ENCODE measurements around the gene TDRD10. TPM values are rescaled to one million over a fixed set of nuclear protein-coding genes. Genes with fewer than 3 reads are reported as not detected.

TDRD10 gene
- total RNA-seq, 1 donor from 2014 or later, result 1.0 TPM

DNA sequence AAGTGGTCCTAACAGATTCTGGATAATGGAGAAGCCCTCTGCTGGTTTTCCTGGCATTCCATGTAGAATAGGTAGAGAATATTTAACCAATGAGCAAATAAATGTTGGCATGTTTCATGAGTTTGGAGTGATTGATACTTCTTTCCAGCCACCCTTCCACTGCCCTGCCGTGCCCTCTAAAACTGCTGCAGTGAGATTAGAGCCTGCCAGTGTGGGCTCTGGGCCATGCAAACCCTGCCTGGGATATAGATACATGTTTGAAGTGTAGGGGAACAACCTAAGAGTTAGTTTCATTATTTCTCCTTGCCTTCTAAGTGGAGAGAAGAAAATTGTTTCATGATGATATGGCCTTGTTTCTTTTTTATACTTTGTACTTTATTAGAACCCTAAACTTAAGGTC, 46.0 kb downstream of the TDRD10 start:
- H3K4me1 ChIP-seq (ENCODE audit: control insufficient read depth in 3 of 3, insufficient read depth in 3 of 3, low read length in 3 of 3), result peaks cover 1 to 5% (median 1%) of the 10 kb centered on the region in 3 donors
- no peak overlapping the region for H3K27ac ChIP-seq (ENCODE audit: low read depth, low read length)
- H3K9ac ChIP-seq (ENCODE audit: low read depth in 1 of 3, low read length in 3 of 3), result no peak overlapping the region
- no peaks in the 10 kb centered on the region for H3K9me3 ChIP-seq (ENCODE audit: control insufficient read depth in 3 of 3, low read length in 3 of 3)
- peaks cover 0 to 11% (median 4%) of the 10 kb centered on the region in 3 donors for H3K27me3 ChIP-seq (ENCODE audit: control insufficient read depth in 3 of 3, insufficient read depth in 3 of 3, low read length in 3 of 3)
- peaks cover 40 to 43% (median 41%) of the 10 kb centered on the region in 3 donors for H3K36me3 ChIP-seq (ENCODE audit: control insufficient read depth in 3 of 3, insufficient read depth in 3 of 3, low read length in 3 of 3)
- H3K4me3 ChIP-seq (ENCODE audit: low read length in 3 of 3), result no peak overlapping the region

DNA sequence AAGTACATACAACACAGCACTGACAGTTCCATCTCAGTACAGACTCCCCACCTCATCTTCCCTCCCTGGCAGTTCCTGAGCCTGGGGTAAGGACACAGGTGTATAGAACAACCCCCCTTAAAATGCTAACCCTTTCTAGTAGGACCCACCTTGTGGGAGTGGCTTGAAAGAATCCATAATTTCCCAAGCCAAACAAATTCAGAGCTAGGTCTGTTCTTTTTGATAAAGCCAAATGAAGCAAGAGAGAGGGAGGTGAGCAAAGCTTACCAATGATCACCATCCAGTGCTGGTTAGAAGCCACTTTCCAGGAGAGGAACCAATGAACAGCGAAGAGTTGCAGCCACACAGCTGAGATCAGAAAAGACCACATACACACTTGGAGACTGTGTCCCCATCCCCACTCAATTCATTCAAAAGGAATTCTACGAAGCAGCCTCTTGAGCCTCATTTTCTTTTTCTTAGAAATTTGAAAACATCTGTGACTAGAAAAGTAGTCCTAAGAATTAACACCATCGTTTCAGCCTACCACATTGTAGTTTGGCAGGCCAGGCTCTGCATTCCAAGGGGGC, 47.3 kb downstream of the TDRD10 start:
- Histone ChIP-seq H3K27ac (ENCODE audit: low read depth, low read length) (no peak overlapping the region), H3K9me3 (ENCODE audit: control insufficient read depth in 3 of 3, low read length in 3 of 3) (no peaks in the 10 kb centered on the region), H3K27me3 (ENCODE audit: control insufficient read depth in 3 of 3, insufficient read depth in 3 of 3, low read length in 3 of 3) (peaks cover 0 to 5% (median 0%) of the 10 kb centered on the region in 3 donors), H3K9ac (ENCODE audit: low read depth in 1 of 3, low read length in 3 of 3) (no peak overlapping the region), H3K4me3 (ENCODE audit: low read length in 3 of 3) (no peak overlapping the region), H3K36me3 (ENCODE audit: control insufficient read depth in 3 of 3, insufficient read depth in 3 of 3, low read length in 3 of 3) (peaks cover 46 to 55% (median 52%) of the 10 kb centered on the region in 3 donors), H3K4me1 (ENCODE audit: control insufficient read depth in 3 of 3, insufficient read depth in 3 of 3, low read length in 3 of 3) (peaks cover 9 to 16% (median 13%) of the 10 kb centered on the region in 3 donors)

DNA sequence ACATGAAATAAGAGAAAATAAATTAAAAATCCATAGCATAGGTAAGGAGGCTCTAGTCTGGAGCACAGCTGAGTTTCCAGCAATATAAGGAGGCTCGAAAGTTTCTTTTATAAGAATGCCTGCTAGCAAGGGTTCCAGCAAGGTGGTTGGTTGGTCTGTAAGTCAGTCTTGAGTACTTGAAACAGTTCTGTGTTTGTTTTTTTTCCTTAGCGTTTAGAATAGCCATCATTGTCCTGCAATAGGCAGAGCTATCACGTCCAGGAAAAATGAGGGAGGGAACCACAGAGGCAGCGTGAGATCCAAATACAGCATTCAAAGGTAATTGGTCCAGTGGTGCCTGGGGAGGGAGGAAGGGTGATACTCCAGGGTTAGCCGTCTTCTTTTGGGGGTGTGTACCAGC, 48.1 kb downstream of the TDRD10 start:
- no peak overlapping the region for H3K4me3 ChIP-seq (ENCODE audit: low read length in 3 of 3)
- H3K27ac ChIP-seq (ENCODE audit: low read depth, low read length), result no peak overlapping the region
- H3K36me3 ChIP-seq (ENCODE audit: control insufficient read depth in 3 of 3, insufficient read depth in 3 of 3, low read length in 3 of 3), result peaks cover 53 to 63% (median 60%) of the 10 kb centered on the region in 3 donors
- H3K27me3 ChIP-seq (ENCODE audit: control insufficient read depth in 3 of 3, insufficient read depth in 3 of 3, low read length in 3 of 3), result no peaks in the 10 kb centered on the region
- H3K9ac ChIP-seq (ENCODE audit: low read depth in 1 of 3, low read length in 3 of 3), result no peak overlapping the region
- H3K4me1 ChIP-seq (ENCODE audit: control insufficient read depth in 3 of 3, insufficient read depth in 3 of 3, low read length in 3 of 3), result peaks cover 9 to 18% (median 16%) of the 10 kb centered on the region in 3 donors
- H3K9me3 ChIP-seq (ENCODE audit: control insufficient read depth in 3 of 3, low read length in 3 of 3), result no peaks in the 10 kb centered on the region

DNA sequence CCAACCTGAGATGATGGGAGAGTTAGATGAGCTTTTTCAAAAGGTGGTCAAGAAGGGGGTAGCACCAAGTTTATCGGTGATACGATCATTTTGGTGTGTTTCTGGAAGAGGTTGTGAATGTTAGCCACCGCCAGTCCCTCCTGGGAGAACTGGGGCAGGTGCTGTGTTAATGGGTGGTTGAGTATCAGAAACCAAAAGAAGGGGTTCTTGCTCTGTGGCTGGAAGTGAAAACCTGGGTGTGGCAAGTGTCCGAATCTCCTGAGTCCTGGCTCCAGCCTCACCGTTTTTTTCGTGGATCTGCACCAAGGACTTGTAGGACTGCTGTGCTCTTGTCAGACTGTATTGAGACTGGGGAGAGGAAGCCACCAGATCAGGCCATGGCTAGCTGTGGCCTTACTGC, 48.6 kb downstream of the TDRD10 start:
- Histone ChIP-seq H3K4me3 (ENCODE audit: low read length in 3 of 3) (no peak overlapping the region), H3K27me3 (ENCODE audit: control insufficient read depth in 3 of 3, insufficient read depth in 3 of 3, low read length in 3 of 3) (no peaks in the 10 kb centered on the region), H3K9me3 (ENCODE audit: control insufficient read depth in 3 of 3, low read length in 3 of 3) (no peaks in the 10 kb centered on the region), H3K27ac (ENCODE audit: low read depth, low read length) (no peak overlapping the region), H3K4me1 (ENCODE audit: control insufficient read depth in 3 of 3, insufficient read depth in 3 of 3, low read length in 3 of 3) (peaks cover 9 to 18% (median 16%) of the 10 kb centered on the region in 3 donors), H3K36me3 (ENCODE audit: control insufficient read depth in 3 of 3, insufficient read depth in 3 of 3, low read length in 3 of 3) (peaks cover 59 to 69% (median 66%) of the 10 kb centered on the region in 3 donors), H3K9ac (ENCODE audit: low read depth in 1 of 3, low read length in 3 of 3) (no peak overlapping the region)

DNA sequence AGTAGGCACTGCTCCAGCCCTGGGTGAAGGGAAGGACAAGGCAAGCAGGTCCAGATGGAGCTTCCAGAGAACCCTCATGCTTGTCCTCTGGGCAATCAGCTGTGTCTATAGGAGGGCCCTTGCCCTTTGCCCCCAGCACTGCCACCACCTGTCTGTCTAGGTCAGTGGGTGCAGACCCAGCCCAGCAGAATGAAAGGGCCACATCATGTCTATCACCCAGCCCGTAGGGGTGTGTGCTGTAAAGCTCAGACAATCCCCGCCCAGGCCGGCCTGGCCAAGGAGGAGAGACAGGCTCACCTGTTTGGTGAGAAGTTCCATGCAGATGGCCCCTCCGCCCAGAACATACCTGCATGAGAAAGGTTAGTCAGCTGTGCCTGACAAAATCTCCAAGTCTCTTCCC, 49.5 kb downstream of the TDRD10 start:
- Histone ChIP-seq H3K36me3 (ENCODE audit: control insufficient read depth in 3 of 3, insufficient read depth in 3 of 3, low read length in 3 of 3) (peaks cover 61 to 70% (median 66%) of the 10 kb centered on the region in 3 donors), H3K27me3 (ENCODE audit: control insufficient read depth in 3 of 3, insufficient read depth in 3 of 3, low read length in 3 of 3) (no peaks in the 10 kb centered on the region)

DNA sequence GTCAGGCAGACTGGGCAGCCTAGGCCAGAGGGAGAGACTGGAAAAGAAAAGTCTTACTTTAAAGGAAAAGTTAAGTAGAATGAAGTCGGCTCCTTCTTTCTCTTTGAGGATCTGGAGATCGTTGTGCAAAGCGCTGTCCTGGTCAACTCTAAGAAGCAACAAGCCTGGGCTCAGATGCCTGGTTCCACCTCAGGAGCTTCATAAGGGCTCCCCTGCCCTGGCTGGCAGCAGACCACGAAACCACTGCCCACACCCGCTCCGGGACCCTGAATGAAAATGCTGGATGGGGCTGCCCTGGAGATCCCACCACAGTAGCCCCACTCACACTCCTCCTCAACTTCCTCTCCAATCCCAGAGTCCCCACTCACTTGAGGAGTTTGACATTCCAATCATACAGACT, 50.0 kb downstream of the TDRD10 start:
- Histone ChIP-seq H3K4me3 (ENCODE audit: low read length in 3 of 3) (no peak overlapping the region), H3K9ac (ENCODE audit: low read depth in 1 of 3, low read length in 3 of 3) (no peak overlapping the region), H3K36me3 (ENCODE audit: control insufficient read depth in 3 of 3, insufficient read depth in 3 of 3, low read length in 3 of 3) (peaks cover 61 to 70% (median 66%) of the 10 kb centered on the region in 3 donors), H3K27me3 (ENCODE audit: control insufficient read depth in 3 of 3, insufficient read depth in 3 of 3, low read length in 3 of 3) (no peaks in the 10 kb centered on the region), H3K4me1 (ENCODE audit: control insufficient read depth in 3 of 3, insufficient read depth in 3 of 3, low read length in 3 of 3) (peaks cover 20 to 29% (median 26%) of the 10 kb centered on the region in 3 donors), H3K27ac (ENCODE audit: low read depth, low read length) (no peak overlapping the region), H3K9me3 (ENCODE audit: control insufficient read depth in 3 of 3, low read length in 3 of 3) (no peaks in the 10 kb centered on the region)

More for the DNA sequence above, 49.5 kb downstream of the TDRD10 start:
- H3K9me3 ChIP-seq (ENCODE audit: control insufficient read depth in 3 of 3, low read length in 3 of 3), result no peaks in the 10 kb centered on the region
- peaks cover 15 to 24% (median 21%) of the 10 kb centered on the region in 3 donors for H3K4me1 ChIP-seq (ENCODE audit: control insufficient read depth in 3 of 3, insufficient read depth in 3 of 3, low read length in 3 of 3)
- no peak overlapping the region for H3K9ac ChIP-seq (ENCODE audit: low read depth in 1 of 3, low read length in 3 of 3)
- no peak overlapping the region for H3K27ac ChIP-seq (ENCODE audit: low read depth, low read length)
- no peak overlapping the region for H3K4me3 ChIP-seq (ENCODE audit: low read length in 3 of 3)

DNA sequence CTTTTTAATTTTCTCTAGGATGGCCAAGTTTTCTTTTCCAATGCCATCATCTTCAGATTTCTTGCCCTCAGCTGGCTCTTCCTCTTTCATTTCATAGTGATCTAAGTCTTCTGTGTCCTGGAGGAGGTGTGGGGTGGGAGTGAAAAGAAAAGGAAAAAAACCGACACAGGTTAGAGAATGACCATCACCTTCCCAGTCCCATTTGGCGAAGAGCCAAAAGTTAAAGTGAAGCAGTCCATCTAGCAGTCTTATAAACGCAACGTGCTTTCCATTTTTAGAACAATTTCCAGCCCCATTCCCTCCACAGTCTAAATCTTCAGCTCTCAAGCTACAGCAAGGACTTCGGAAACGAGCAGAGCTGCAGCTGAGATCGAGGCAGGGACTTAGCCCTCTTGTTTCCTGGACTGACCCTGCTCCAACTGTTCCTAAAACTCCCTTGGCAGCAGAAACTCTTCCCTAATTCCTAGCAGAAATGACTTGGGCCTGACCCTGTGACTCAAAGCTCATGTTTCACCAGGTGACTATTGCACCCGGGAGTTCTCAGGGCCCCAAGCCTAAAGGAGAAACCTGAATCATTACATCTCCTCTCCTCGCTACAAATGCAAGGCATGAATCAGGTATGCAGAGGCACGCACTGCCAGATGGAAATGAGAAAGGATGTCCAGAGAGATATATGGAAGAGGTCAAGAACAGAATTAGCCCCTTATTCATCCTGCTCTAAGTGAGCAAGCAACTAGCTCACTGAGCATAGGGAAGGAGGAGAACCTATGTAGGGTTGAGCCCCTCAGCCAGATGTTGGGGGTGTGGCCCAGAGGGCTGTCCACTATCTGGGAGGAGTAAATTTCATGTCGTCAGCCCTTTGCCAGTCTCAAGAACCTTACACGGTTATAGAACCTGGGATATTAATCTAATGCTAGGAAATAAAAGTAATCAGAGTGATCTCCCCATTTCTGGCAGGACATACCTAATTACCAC, 51.3 kb downstream of the TDRD10 start:
- Histone ChIP-seq H3K27ac (ENCODE audit: low read depth, low read length) (peak overlapping the region; percentile 12), H3K9ac (ENCODE audit: low read depth in 1 of 3, low read length in 3 of 3) (peak overlapping the region in 1 of 3 donors; percentile 40), H3K4me1 (ENCODE audit: control insufficient read depth in 3 of 3, insufficient read depth in 3 of 3, low read length in 3 of 3) (peaks cover 30 to 38% (median 32%) of the 10 kb centered on the region in 3 donors), H3K27me3 (ENCODE audit: control insufficient read depth in 3 of 3, insufficient read depth in 3 of 3, low read length in 3 of 3) (no peaks in the 10 kb centered on the region), H3K9me3 (ENCODE audit: control insufficient read depth in 3 of 3, low read length in 3 of 3) (no peaks in the 10 kb centered on the region), H3K4me3 (ENCODE audit: low read length in 3 of 3) (no peak overlapping the region), H3K36me3 (ENCODE audit: control insufficient read depth in 3 of 3, insufficient read depth in 3 of 3, low read length in 3 of 3) (peaks cover 61 to 70% (median 66%) of the 10 kb centered on the region in 3 donors)

DNA sequence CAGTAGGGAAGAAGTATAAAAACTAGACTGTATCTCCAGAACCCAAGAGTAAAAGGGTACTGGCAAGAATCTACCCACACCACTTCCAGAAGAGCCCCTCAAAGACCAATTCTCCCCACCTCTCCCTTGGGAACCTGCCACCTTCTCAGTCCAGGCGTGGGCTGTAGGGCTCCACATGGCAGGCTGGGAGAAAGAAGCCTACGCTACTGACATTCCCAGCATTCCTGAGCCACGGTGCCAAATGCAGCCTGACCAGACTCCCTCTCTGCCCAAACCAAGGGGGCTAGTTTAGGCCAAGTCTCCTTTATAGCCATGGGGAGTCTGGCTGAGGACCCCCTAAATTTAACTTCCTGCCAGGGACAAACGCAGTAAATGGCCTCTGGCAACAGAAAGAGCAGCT, 54.4 kb downstream of the TDRD10 start:
- peaks cover 36 to 43% (median 43%) of the 10 kb centered on the region in 3 donors for H3K36me3 ChIP-seq (ENCODE audit: control insufficient read depth in 3 of 3, insufficient read depth in 3 of 3, low read length in 3 of 3)
- H3K9me3 ChIP-seq (ENCODE audit: control insufficient read depth in 3 of 3, low read length in 3 of 3), result no peaks in the 10 kb centered on the region
- H3K27ac ChIP-seq (ENCODE audit: low read depth, low read length), result no peak overlapping the region
- H3K4me3 ChIP-seq (ENCODE audit: low read length in 3 of 3), result peak overlapping the region; percentile 86 to 87 (median 87)
- peaks cover 36 to 49% (median 41%) of the 10 kb centered on the region in 3 donors for H3K4me1 ChIP-seq (ENCODE audit: control insufficient read depth in 3 of 3, insufficient read depth in 3 of 3, low read length in 3 of 3)
- no peaks in the 10 kb centered on the region for H3K27me3 ChIP-seq (ENCODE audit: control insufficient read depth in 3 of 3, insufficient read depth in 3 of 3, low read length in 3 of 3)
- H3K9ac ChIP-seq (ENCODE audit: low read depth in 1 of 3, low read length in 3 of 3), result peak overlapping the region; percentile 80 to 89 (median 88)

DNA sequence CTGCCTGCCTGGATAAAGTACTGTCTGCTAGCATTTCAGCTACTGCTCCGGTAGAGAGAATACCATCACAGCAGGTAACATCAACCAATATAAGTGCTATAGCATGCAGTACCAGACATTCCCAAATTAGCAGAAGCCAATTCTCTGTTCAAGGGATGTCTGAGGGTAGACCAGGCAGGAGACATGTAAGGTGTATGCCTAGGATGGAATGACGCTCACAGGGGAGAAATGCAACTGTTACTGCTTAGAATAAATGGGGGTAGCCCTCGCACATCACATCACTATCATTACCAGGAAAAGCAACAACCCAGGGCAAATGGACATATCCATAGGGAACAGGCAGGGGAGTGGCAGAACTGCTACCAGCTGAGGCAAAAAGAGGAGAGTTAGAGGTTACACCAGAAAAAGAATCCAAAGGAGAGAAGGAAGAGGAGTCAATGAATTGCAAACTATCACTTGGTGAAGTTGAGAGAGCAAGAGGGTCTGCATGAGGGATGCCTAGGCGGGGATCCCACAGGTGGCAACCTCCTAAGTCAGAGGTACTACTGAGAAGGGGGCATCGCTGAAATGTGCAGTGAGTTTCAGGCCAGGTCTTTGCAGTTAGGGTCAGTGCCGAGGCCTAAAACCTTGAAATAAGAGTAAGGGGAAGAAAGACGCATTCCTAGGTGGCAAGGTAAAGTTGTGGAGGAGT, 55.4 kb downstream of the TDRD10 start:
- Histone ChIP-seq H3K36me3 (ENCODE audit: control insufficient read depth in 3 of 3, insufficient read depth in 3 of 3, low read length in 3 of 3) (peaks cover 26 to 33% (median 33%) of the 10 kb centered on the region in 3 donors), H3K9ac (ENCODE audit: low read depth in 1 of 3, low read length in 3 of 3) (peak overlapping the region; percentile 80 to 89 (median 88)), H3K9me3 (ENCODE audit: control insufficient read depth in 3 of 3, low read length in 3 of 3) (no peaks in the 10 kb centered on the region), H3K4me3 (ENCODE audit: low read length in 3 of 3) (peak overlapping the region; percentile 86 to 87 (median 87)), H3K4me1 (ENCODE audit: control insufficient read depth in 3 of 3, insufficient read depth in 3 of 3, low read length in 3 of 3) (peaks cover 36 to 49% (median 41%) of the 10 kb centered on the region in 3 donors), H3K27ac (ENCODE audit: low read depth, low read length) (peak overlapping the region; percentile 41), H3K27me3 (ENCODE audit: control insufficient read depth in 3 of 3, insufficient read depth in 3 of 3, low read length in 3 of 3) (no peaks in the 10 kb centered on the region)
